Osteocyte (in vitro differentiated cells): ENCODE measurements around the gene SYT2. TPM values are rescaled to one million over a fixed set of nuclear protein-coding genes. Genes with fewer than 3 reads are reported as not detected.

Experiments
- DNase-seq: peaks from one replicate; pipeline ENCODE4 v3.0.0; 2021; ENCODE audit warnings: mixed read lengths; ENCODE audit not compliant: unreplicated experiment; ENCODE audit errors: extremely low spot score
- H3K27ac Mint-ChIP-seq: one replicate; pipeline ENCODE4 v1.8.0; 2021; ENCODE audit warnings: mild to moderate bottlenecking, mixed read lengths; ENCODE audit not compliant: unreplicated experiment
- H3K27me3 Mint-ChIP-seq: one replicate; pipeline ENCODE4 v1.8.0; 2021; ENCODE audit warnings: mixed read lengths; ENCODE audit not compliant: unreplicated experiment
- H3K36me3 Mint-ChIP-seq: one replicate; pipeline ENCODE4 v1.8.0; 2021; ENCODE audit warnings: mixed read lengths; ENCODE audit not compliant: unreplicated experiment
- H3K4me1 Mint-ChIP-seq: one replicate; pipeline ENCODE4 v1.8.0; 2021; ENCODE audit warnings: mixed read lengths; ENCODE audit not compliant: unreplicated experiment
- H3K4me3 Mint-ChIP-seq: one replicate; pipeline ENCODE4 v1.8.0; 2021; ENCODE audit warnings: mild to moderate bottlenecking, moderate library complexity, mixed read lengths; ENCODE audit not compliant: unreplicated experiment
- H3K9me3 Mint-ChIP-seq: one replicate; pipeline ENCODE4 v1.8.0; 2021; ENCODE audit warnings: mixed read lengths; ENCODE audit not compliant: unreplicated experiment
- total RNA-seq: library from RNA; stranded (reverse); gene quantifications from 2 replicates; pipeline ENCODE4 v1.2.1, GENCODE V29; 2021
- TF ChIP-seq, protein P1 (sequence below): fragments of 200-600 bp; sonication (generic); IDR thresholded peaks from 2 replicates; pipeline ENCODE4 v1.5.0; 2021; ENCODE audit warnings: antibody characterized with exemption, mild to moderate bottlenecking, moderate library complexity

SYT2 gene
- total RNA-seq, 1 donor from 2014 or later, result not detected

DNA sequence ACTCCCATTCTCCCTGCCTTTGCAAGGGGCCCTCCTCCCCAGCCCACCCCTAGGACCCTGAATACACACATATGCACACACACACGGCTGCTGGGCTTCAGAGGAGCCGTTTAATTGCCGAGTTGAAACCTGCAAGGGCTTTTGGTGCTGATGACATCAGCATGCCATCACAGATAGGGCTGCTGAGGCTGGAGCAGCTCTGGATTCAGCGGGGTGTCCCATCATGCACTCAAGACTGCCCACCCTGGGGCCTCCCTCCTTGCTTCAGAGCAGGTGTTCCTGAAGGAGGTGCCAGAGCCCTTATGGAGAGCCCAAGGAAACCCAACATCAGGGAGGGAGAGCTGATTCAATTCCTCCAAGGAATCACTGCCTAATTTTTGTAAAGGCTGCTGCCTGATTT is 5.7 kb downstream of the SYT2 start:
- TF ChIP-seq, protein P1, sequence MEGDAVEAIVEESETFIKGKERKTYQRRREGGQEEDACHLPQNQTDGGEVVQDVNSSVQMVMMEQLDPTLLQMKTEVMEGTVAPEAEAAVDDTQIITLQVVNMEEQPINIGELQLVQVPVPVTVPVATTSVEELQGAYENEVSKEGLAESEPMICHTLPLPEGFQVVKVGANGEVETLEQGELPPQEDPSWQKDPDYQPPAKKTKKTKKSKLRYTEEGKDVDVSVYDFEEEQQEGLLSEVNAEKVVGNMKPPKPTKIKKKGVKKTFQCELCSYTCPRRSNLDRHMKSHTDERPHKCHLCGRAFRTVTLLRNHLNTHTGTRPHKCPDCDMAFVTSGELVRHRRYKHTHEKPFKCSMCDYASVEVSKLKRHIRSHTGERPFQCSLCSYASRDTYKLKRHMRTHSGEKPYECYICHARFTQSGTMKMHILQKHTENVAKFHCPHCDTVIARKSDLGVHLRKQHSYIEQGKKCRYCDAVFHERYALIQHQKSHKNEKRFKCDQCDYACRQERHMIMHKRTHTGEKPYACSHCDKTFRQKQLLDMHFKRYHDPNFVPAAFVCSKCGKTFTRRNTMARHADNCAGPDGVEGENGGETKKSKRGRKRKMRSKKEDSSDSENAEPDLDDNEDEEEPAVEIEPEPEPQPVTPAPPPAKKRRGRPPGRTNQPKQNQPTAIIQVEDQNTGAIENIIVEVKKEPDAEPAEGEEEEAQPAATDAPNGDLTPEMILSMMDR, result no peak
- Mint-ChIP-seq H3K27ac (no peak overlapping the region), H3K4me1 (peaks cover 4% of the 10 kb centered on the region), H3K36me3 (no peaks in the 10 kb centered on the region), H3K27me3 (peaks cover 89% of the 10 kb centered on the region), H3K4me3 (no peak overlapping the region), H3K9me3 (no peaks in the 10 kb centered on the region)
- no peak for DNase-seq

DNA sequence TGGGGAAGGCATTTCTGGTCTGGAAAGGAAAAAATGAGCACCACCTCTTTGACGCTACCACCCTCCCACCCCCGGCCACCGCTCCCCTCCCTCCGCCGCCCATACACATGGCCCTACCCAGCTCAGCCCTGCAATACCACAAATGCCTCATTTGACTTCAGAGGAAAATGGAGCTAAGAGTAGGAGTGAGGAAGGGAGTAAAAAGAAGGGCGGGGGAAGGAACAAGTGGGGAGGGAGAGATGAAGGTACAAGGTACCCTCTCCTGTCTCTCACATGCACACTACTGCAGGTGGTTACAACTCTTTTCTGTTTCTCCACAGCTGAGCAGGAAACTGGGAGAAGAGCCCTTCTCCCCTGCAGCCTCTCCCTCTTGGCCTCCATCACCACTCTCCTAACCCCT is 7.1 kb downstream of the SYT2 start:
- Mint-ChIP-seq H3K27ac (no peak overlapping the region), H3K4me1 (no peaks in the 10 kb centered on the region), H3K4me3 (no peak overlapping the region), H3K27me3 (peaks cover 81% of the 10 kb centered on the region), H3K36me3 (no peaks in the 10 kb centered on the region), H3K9me3 (no peaks in the 10 kb centered on the region)
- DNase-seq, result no peak
- TF ChIP-seq, protein P1, result no peak

DNA sequence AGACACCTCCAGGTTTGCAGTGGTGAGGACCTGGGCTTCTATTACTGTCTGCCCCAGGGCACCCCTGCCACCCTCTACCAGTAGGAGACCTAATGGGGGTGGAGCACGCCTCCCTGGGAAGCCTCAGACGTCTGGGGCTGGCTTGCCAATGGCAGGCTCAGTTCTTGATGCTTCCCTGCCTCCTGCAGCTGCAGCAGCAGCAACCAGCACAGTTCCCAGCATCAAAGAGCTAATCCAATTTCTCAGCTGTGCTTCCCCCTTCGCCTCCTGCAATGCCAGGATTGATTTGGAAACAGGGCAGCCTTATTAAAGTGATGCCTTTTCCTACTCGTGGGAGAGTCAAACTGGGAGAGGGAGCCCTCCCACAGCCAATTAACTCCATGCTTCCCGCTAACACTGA is 8.2 kb downstream of the SYT2 start:
- TF ChIP-seq, protein P1, result no peak
- Mint-ChIP-seq H3K27me3 (peaks cover 77% of the 10 kb centered on the region), H3K36me3 (no peaks in the 10 kb centered on the region), H3K4me1 (no peaks in the 10 kb centered on the region), H3K27ac (no peak overlapping the region), H3K4me3 (no peak overlapping the region), H3K9me3 (no peaks in the 10 kb centered on the region)
- no peak for DNase-seq

DNA sequence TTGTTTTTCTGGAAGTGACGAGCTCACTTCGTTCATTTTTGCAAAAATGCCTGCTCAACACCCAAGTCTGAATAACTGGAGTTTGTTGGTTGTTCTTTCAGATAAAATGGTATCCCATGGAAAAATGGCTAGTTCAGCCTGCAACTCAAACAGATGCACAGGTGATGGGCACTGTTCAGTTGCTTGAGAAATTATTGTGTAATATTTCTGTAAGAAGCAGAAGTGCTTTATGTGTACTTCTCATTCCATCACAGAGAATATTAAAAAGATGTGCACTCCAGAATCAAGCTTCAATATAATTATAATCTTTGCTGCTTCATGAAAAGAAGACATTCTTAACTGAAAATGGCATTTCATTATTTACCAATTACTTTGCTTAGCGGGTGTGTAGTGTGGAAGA is 9.1 kb downstream of the SYT2 start:
- TF ChIP-seq, protein P1, result no peak
- Mint-ChIP-seq H3K27ac (no peak overlapping the region), H3K4me1 (no peaks in the 10 kb centered on the region), H3K36me3 (no peaks in the 10 kb centered on the region), H3K4me3 (no peak overlapping the region), H3K27me3 (peaks cover 75% of the 10 kb centered on the region), H3K9me3 (no peaks in the 10 kb centered on the region)
- no peak for DNase-seq

DNA sequence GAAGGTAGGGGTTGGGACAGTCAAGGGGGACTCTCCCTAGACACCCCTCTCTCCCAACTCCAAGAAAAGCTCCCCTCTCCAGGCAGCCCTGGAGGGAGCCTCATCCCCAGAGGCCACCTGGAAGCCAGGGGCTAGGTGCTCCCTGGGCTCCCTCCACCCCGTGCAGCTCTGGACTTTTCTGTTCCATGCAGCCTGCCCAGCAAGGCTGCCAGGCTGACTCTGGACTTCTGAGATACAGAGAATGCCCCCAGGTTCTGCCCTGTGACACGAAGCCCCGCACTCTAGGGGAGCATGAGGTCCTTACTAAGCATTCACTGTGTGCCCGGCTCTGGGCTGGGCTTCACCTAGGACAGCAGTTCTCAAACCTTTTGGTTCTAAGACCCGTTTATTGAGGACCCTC is 10.2 kb downstream of the SYT2 start:
- H3K4me3 Mint-ChIP-seq, result no peak overlapping the region
- DNase-seq, result no peak
- peaks cover 75% of the 10 kb centered on the region for H3K27me3 Mint-ChIP-seq
- H3K9me3 Mint-ChIP-seq, result no peaks in the 10 kb centered on the region
- no peaks in the 10 kb centered on the region for H3K36me3 Mint-ChIP-seq
- H3K27ac Mint-ChIP-seq, result no peak overlapping the region
- no peaks in the 10 kb centered on the region for H3K4me1 Mint-ChIP-seq
- TF ChIP-seq, protein P1, result no peak
